PC-3 (cell line): ENCODE data around the gene PPP2R1B. TPM values are rescaled to one million over a fixed set of nuclear protein-coding genes. Genes with fewer than 3 reads are reported as not detected.
"Not testable (repeated sequence)": the region's sequence is repeated elsewhere in the genome, so short reads cannot be mapped to it uniquely, and the experiment has no call there.

Source experiments
- ATAC-seq: fragments of 200-7000 bp; cut with Tn5 transposase; 2 replicates; pipeline ENCODE4 v1.9.1; 2020; ENCODE audit warnings: mild to moderate bottlenecking, moderate library complexity
- BruUV-seq: library from RNA; stranded (reverse); fragments of 400-500 nt; replicated peaks from 2 replicates; lab custom pipeline; 2021; lab: Mats Ljungman, UMichigan
- CTCF ChIA-PET: fragments of 300-600 bp; sonication (Branson Sonifier 250); formaldehyde crosslinking; loops from one replicate; lab custom pipeline; 2022; ENCODE audit warnings: antibody characterized with exemption; lab: Charles Lee
- POLR2A ChIA-PET: fragments of 300-600 bp; sonication (Branson Sonifier 250); formaldehyde crosslinking; loops from one replicate; lab custom pipeline; 2022; ENCODE audit warnings: antibody characterized with exemption; ENCODE audit not compliant: unreplicated experiment; lab: Charles Lee
- DNase-seq: peaks from one replicate; pipeline ENCODE4 v3.0.0-alpha.2; 2015
- H2AFZ ChIP-seq: fragments of 300-600 bp; sonication (generic); 2 replicates; pipeline ENCODE4 v1.6.0; 2016; ENCODE audit warnings: antibody characterized with exemption, low read length
- H3F3A ChIP-seq: fragments of 300-600 bp; sonication (generic); one replicate; pipeline ENCODE4 v1.6.0; 2017; ENCODE audit warnings: antibody characterized with exemption, low read length, control low read depth, mild to moderate bottlenecking; ENCODE audit not compliant: unreplicated experiment
- H3K27ac ChIP-seq: fragments of 300-600 bp; sonication (generic); 2 replicates; pipeline ENCODE4 v1.5.1; 2016; ENCODE audit warnings: mild to moderate bottlenecking, low read length
- H3K27me3 ChIP-seq: fragments of 300-600 bp; sonication (generic); 2 replicates; pipeline ENCODE4 v1.6.1; 2016; ENCODE audit warnings: low read length, mixed read lengths
- H3K36me3 ChIP-seq: fragments of 300-600 bp; sonication (generic); 2 replicates; pipeline ENCODE4 v1.6.1; 2016; ENCODE audit warnings: low read depth, mixed run types, low read length, mixed read lengths
- H3K4me1 ChIP-seq: fragments of 300-600 bp; sonication (generic); 2 replicates; pipeline ENCODE4 v1.5.1; 2016; ENCODE audit warnings: low read length; ENCODE audit not compliant: insufficient read depth
- H3K4me2 ChIP-seq: fragments of 300-600 bp; sonication (generic); 2 replicates; pipeline ENCODE4 v1.6.0; 2016; ENCODE audit warnings: low read length
- H3K4me3 ChIP-seq: fragments of 300-600 bp; sonication (generic); 2 replicates; pipeline ENCODE4 v1.5.1; 2016; ENCODE audit warnings: mild to moderate bottlenecking, low read length, mixed read lengths
- H3K79me2 ChIP-seq: fragments of 300-600 bp; sonication (generic); 2 replicates; pipeline ENCODE4 v1.6.1; 2017; ENCODE audit warnings: low read length, mixed read lengths
- H3K9ac ChIP-seq: fragments of 300-600 bp; sonication (generic); 2 replicates; pipeline ENCODE4 v1.6.0; 2016; ENCODE audit warnings: mild to moderate bottlenecking, low read length
- H3K9me2 ChIP-seq: fragments of 300-600 bp; sonication (generic); replicated peaks from 2 replicates; pipeline ENCODE4 v1.6.1; 2016; ENCODE audit warnings: mixed run types, low read length, mixed read lengths
- H3K9me3 ChIP-seq: fragments of 300-600 bp; sonication (generic); 2 replicates; pipeline ENCODE4 v1.6.1; 2016; ENCODE audit warnings: low read length, mixed read lengths
- H4K20me1 ChIP-seq: fragments of 300-600 bp; sonication (generic); 2 replicates; pipeline ENCODE4 v1.6.1; 2016; ENCODE audit warnings: low read length, mixed read lengths
- CTCF ChIP-seq: fragments of 300-600 bp; sonication (generic); conservative IDR thresholded peaks from 2 replicates; pipeline ENCODE4 v1.5.1; 2017; ENCODE audit warnings: antibody characterized with exemption, low read depth, mild to moderate bottlenecking, low read length
- EZH2 ChIP-seq: fragments of 300-600 bp; sonication (generic); IDR thresholded peaks from one replicate; pipeline ENCODE4 v1.6.1; 2017; ENCODE audit warnings: antibody characterized with exemption, mild to moderate bottlenecking, low read length; ENCODE audit not compliant: unreplicated experiment
- EZH2phosphoT487 ChIP-seq: fragments of 300-600 bp; sonication (generic); IDR thresholded peaks from 2 replicates; pipeline ENCODE4 v1.6.1; 2018; ENCODE audit warnings: mild to moderate bottlenecking, antibody characterized with exemption, low read length, borderline replicate concordance
- intact Hi-C: fragments of 100-400 bp; cut with micrococcal nuclease; formaldehyde crosslinking; loops from 2 replicates; pipeline ENCODE4 v1.9.0; 2023
- total RNA-seq: library from RNA; depleted of rRNA; stranded (reverse); fragments of >200 nt; gene quantifications from 2 replicates; pipeline ENCODE4 v1.2.3, GENCODE V29; 2014

The PPP2R1B gene
- total RNA-seq, 1 experiment from 2014 or later: 41.5 TPM

DNA sequence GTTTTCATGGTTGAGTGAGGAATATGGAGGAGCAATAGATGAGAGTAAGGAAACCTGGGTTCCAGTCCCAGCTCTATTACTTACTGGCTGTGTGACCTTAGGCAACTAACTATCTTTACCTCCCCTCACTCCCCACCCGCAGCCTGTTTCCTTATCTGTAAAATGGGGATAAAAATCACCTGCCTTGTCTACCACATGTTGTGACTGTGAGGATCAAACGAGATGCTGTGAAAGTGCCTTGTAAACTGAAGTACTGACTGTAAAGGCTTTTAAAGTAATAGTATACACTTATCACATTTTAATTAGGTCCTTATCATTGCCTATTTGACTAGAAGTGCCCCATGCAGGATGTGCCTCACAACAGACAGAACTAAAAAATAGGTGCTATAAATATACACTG, 18.9 kb upstream of the PPP2R1B start:
- no TSS peak for BruUV-seq
- H3F3A ChIP-seq: no peaks in the 10 kb centered on the region
- no peak overlapping the region for H3K4me2 ChIP-seq
- intact Hi-C loops: no loop called here
- H3K4me3 ChIP-seq: no peak overlapping the region
- H3K9ac ChIP-seq: no peak overlapping the region
- no peak overlapping the region for H2AFZ ChIP-seq
- H3K27ac ChIP-seq: no peak overlapping the region
- ChIA-PET POLR2A (no interaction called here), CTCF (no interaction called here)
- H4K20me1 ChIP-seq: no peaks in the 10 kb centered on the region
- no peaks in the 10 kb centered on the region for H3K27me3 ChIP-seq
- H3K36me3 ChIP-seq: peaks cover 14% of the 10 kb centered on the region
- H3K9me2 ChIP-seq: no peaks in the 10 kb centered on the region
- no peaks in the 10 kb centered on the region for H3K4me1 ChIP-seq
- DNase-seq (no peak), ATAC-seq (no peak)
- H3K79me2 ChIP-seq: no peaks in the 10 kb centered on the region
- no peaks in the 10 kb centered on the region for H3K9me3 ChIP-seq
- TF ChIP-seq EZH2 (no peak), CTCF (no peak), EZH2phosphoT487 (no peak)

GRCh38 chr11:111784311-111784710, 18.1 kb upstream of the PPP2R1B start:
- BruUV-seq, H3K27ac ChIP-seq, H3K9ac ChIP-seq, H3K4me3 ChIP-seq, H3K79me2 ChIP-seq, H3K9me2 ChIP-seq, intact Hi-C loops, H3F3A ChIP-seq, DNase-seq, H4K20me1 ChIP-seq, H3K9me3 ChIP-seq, POLR2A ChIA-PET, ATAC-seq, CTCF ChIA-PET, H3K4me2 ChIP-seq, H3K4me1 ChIP-seq, H3K27me3 ChIP-seq, H2AFZ ChIP-seq: not testable (repeated sequence)
- peaks cover 14% of the 10 kb centered on the region for H3K36me3 ChIP-seq

DNA sequence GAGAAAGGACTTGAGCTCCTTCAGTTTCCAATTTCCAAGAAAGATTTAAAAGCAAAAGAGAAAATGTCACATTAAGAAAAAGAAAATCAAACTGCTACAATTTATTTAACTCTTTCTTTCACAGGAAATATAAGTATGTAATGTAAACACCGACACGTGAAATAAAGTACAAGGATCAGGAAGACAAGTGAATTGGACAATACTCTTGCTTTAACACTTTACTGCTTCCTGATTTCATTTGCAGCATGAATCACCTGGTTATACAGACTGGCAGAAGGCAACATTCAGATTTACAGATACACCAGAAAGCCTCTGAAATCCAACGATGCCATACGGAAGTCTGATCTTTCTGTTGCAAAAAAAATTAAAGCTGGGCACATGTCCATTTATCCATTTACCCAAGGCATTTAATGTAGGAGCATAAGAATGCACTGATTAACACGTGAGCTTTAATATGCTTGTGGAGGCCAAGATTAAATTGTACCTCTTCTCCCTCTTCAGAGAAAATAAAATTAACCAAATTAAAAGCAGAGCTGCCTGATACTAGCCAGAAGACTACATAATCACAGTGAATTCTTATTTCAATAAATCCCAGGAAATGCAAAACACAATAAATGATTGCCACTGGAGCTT, 16.0 kb upstream of the PPP2R1B start:
- Histone ChIP-seq H3K4me1 (no peaks in the 10 kb centered on the region), H3K27ac (no peak overlapping the region), H3K79me2 (no peaks in the 10 kb centered on the region), H3K36me3 (peaks cover 14% of the 10 kb centered on the region), H3K4me3 (no peak overlapping the region), H3K9me2 (no peaks in the 10 kb centered on the region), H3K9ac (no peak overlapping the region), H3K9me3 (no peaks in the 10 kb centered on the region), H3K27me3 (no peaks in the 10 kb centered on the region), H3K4me2 (no peak overlapping the region), H2AFZ (no peak overlapping the region), H4K20me1 (no peaks in the 10 kb centered on the region), H3F3A (no peaks in the 10 kb centered on the region)
- ChIA-PET POLR2A (no interaction called here), CTCF (no interaction called here)
- no TSS peak for BruUV-seq
- TF ChIP-seq EZH2phosphoT487: no peak
- no peak for TF ChIP-seq CTCF
- no peak for TF ChIP-seq EZH2
- DNase-seq (no peak), ATAC-seq (no peak)
- intact Hi-C loops: no loop called here
